Stomach smooth muscle (tissue), 2 donors: ENCODE results near the gene SGCD.

ENCODE experiments used
- H3K27ac ChIP-seq: one replicate; pipeline ENCODE4 v1.7.0; 2013; ENCODE audit warnings: mild to moderate bottlenecking, low read length, inconsistent platforms
- H3K27me3 ChIP-seq, 2 donors: one replicate each; pipeline ENCODE4 v1.7.0; 2013; ENCODE audit warnings: low read length in 2 of 2; ENCODE audit not compliant: insufficient read depth in 2 of 2, control insufficient read depth in 1 of 2
- H3K36me3 ChIP-seq, 2 donors: one replicate each; pipeline ENCODE4 v1.7.0; 2013; ENCODE audit warnings: low read length in 2 of 2; ENCODE audit not compliant: control insufficient read depth in 2 of 2, insufficient read depth in 2 of 2
- H3K4me1 ChIP-seq: one replicate; pipeline ENCODE4 v1.7.0; 2013; ENCODE audit warnings: low read length; ENCODE audit not compliant: control insufficient read depth, insufficient read depth
- H3K4me3 ChIP-seq, 2 donors: one replicate each; pipeline ENCODE4 v1.7.0; 2013; ENCODE audit warnings: low read length in 2 of 2
- H3K9ac ChIP-seq, 2 donors: one replicate each; pipeline ENCODE4 v1.7.0; 2013; ENCODE audit warnings: low read length in 2 of 2, mild to moderate bottlenecking in 1 of 2
- H3K9me3 ChIP-seq, 2 donors: one replicate each; pipeline ENCODE4 v1.7.0; 2013; ENCODE audit warnings: low read length in 2 of 2; ENCODE audit not compliant: control insufficient read depth in 2 of 2
- donor health status: healthy.
- donor health status: Pancreatic carcinoma.

The SGCD gene

GRCh38 chr5:156798201-156798600, 471.2 kb downstream of the SGCD start:
- Histone ChIP-seq H3K9ac (no peak overlapping the region), H3K36me3 (no peaks in the 10 kb centered on the region), H3K27me3 (no peaks in the 10 kb centered on the region), H3K4me3 (no peak overlapping the region), H3K4me1 (no peaks in the 10 kb centered on the region), H3K9me3 (no peaks in the 10 kb centered on the region), H3K27ac (no peak overlapping the region)

- Histone ChIP-seq H3K4me3 (no peak overlapping the region), H3K4me1 (no peaks in the 10 kb centered on the region), H3K9ac (no peak overlapping the region), H3K36me3 (no peaks in the 10 kb centered on the region), H3K27me3 (no peaks in the 10 kb centered on the region), H3K9me3 (no peaks in the 10 kb centered on the region), H3K27ac (no peak overlapping the region)
These were observed 472.2 kb downstream of the SGCD start for GRCh38 chr5:156799171-156799570.

DNA sequence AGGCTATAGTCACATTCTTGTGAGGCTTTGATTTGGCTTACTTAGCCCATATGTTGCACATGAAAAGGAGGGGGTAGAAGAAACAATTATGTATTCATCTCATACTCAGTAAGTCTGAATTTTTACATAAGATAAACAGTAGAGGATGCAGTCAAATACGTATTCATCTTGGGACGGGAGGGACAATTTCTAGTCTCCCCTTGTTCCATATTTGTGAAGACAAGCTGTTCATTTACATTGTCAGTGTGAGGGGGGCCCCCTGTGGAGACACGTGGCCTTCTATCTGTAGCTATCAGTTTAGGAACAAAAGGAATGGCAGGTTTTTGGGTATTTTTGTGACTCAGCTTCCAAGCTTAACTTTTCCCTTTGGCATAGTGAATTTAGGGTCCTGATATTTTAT, 474.0 kb downstream of the SGCD start:
- Histone ChIP-seq H3K27me3 (no peaks in the 10 kb centered on the region), H3K9me3 (no peaks in the 10 kb centered on the region), H3K36me3 (no peaks in the 10 kb centered on the region), H3K4me3 (no peak overlapping the region), H3K27ac (no peak overlapping the region), H3K9ac (no peak overlapping the region), H3K4me1 (no peaks in the 10 kb centered on the region)

GRCh38 chr5:156802501-156802900, 475.5 kb downstream of the SGCD start:
- H3K4me1 ChIP-seq = no peaks in the 10 kb centered on the region
- H3K27ac ChIP-seq = no peak overlapping the region
- H3K9ac ChIP-seq = no peak overlapping the region
- no peaks in the 10 kb centered on the region for H3K9me3 ChIP-seq
- H3K27me3 ChIP-seq = no peaks in the 10 kb centered on the region
- H3K4me3 ChIP-seq = no peak overlapping the region
- H3K36me3 ChIP-seq = no peaks in the 10 kb centered on the region

GRCh38 chr5:156803404-156803803, 476.4 kb downstream of the SGCD start:
- Histone ChIP-seq H3K27ac (no peak overlapping the region), H3K27me3 (no peaks in the 10 kb centered on the region), H3K36me3 (no peaks in the 10 kb centered on the region), H3K9me3 (no peaks in the 10 kb centered on the region), H3K4me3 (no peak overlapping the region), H3K4me1 (no peaks in the 10 kb centered on the region), H3K9ac (no peak overlapping the region)

DNA sequence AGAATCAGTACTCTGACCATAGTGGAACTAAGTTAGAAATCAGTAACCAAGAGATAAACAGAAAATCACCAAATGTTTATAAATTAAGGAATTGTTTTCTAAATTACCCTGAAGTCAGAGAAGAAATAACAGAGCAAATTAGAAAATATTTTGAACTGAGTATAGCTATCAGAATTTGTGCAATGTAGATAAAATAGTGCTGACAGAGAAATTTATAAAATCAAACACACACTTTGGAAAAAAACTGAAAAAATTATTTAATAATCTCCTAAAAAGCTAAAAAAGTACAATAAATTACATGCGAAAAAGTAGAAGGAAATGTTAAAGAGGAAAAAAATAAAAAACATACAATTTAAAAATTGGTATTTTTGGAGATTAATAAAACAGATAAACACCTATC, 486.0 kb downstream of the SGCD start:
- no peak overlapping the region for H3K27ac ChIP-seq
- H3K36me3 ChIP-seq = no peaks in the 10 kb centered on the region
- H3K9ac ChIP-seq = no peak overlapping the region
- H3K4me3 ChIP-seq = no peak overlapping the region
- H3K4me1 ChIP-seq = no peaks in the 10 kb centered on the region
- H3K27me3 ChIP-seq = no peaks in the 10 kb centered on the region
- no peaks in the 10 kb centered on the region for H3K9me3 ChIP-seq

GRCh38 chr5:156815988-156816599, 489.1 kb downstream of the SGCD start:
- Histone ChIP-seq H3K9me3 (no peaks in the 10 kb centered on the region), H3K27me3 (no peaks in the 10 kb centered on the region), H3K9ac (no peak overlapping the region), H3K4me3 (no peak overlapping the region), H3K36me3 (no peaks in the 10 kb centered on the region), H3K27ac (no peak overlapping the region), H3K4me1 (no peaks in the 10 kb centered on the region)
